ENCODE data around the gene HLCS.

The HLCS gene

DNA sequence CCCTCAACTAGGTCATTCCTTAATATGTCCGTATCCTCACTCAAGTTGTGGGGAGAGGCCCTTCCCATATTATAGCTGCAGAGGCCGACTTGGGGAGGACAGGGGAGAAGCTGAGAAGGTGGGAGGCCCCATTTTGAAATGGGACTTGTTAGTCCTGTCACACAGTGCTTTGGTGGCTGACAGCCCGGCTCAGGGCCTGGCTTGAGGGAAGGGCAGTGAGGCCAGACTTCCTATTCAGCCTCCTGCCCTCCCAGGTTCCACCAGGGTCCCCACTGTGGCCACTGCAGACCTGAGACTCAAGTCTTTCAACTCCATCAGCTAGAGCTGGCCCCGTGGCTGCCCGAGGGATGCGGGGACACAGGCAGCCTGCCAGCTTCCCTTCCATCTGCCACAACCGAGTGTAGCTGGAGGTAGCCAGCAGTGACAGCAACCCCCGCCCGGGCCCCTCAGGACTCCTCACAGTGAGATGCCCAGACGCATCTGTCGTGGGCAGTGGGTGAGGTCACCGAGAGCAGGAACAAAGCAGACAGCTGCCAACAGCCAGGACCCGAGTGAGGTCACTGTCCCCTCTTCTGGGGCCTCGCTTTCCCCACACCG lies 230.6 kb downstream of the HLCS start:
- no peak for DNase-seq

DNA sequence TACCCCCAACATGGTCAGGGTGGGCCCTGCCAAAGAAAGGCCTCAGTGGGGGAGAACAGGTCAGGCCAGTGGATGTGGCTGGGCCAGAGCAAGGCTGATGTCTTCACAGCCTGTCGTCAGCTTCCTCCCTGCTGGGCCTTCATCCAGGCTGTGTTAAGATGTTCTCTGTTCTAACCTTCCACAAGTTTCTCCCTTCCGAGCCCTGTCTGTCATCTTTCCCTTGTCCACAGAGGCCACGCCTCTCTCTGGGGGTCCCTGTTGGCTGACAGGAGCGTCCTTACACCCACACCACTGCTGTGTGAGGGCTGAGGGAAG lies 231.3 kb downstream of the HLCS start:
- no peak for DNase-seq

DNA sequence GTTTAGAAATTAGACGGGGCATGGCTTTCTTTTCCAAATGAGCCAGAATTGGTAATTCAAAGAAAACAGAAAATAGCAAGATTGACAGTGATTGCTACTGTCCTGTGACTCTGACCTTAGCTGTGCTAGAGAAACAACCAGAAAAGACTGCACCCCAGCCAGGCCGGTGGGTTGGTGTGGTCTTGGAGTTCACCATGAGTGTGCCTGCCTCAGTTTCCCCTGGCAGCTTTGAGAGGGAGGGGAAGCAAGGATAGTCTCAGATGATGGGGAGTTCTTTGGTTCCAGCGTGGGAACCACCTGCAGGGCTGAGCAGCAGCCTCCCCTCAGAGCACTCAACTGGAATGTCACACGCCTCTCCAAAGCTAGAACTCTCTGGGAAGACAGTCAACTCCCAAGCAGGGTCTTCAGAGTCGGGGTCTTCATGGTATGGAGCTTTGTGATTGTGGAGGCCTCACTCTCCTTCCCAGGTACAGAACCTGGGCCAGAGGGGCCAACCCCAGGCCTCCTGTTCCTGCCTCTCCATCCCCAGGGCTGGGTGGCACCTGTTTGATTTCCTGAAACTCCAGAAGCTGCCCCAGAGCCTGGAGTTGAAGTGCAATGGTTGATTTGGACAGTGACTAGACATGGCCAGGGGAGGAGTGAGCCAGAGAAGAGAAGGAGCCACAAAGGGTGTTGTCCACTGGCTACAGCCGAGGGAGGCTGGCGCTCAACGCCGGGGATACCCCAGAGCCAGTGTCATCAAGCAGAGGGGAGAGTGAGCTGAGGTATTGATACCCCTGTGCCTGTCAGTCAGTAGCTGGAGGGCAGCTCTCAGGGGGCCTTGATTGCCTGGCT lies 231.9 kb downstream of the HLCS start:
- DNase-seq, result no peak

DNA sequence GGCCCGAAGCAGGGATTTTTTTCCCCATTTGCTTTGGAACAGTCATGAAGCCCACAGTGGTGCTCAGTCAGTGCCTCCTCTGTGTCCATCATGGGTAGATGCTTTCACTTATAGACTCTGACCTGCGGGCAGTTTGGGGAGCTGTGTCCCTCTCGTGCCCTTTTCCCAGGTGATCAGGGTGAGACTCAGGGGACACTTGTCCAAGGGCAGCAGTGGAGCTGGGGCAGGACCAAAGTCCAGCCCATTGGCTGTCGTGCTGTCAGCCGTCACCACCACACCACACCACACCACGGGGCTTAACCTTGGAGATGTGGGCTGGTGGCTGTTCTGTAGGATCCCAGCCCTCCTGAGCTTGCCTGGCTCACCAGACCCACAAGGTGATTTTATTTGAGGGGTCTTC lies 232.6 kb downstream of the HLCS start:
- no peak for DNase-seq

GRCh38 chr21:36732761-36733160 lies 233.7 kb downstream of the HLCS start:
- DNase-seq, result no peak

GRCh38 chr21:36732217-36732616 lies 234.3 kb downstream of the HLCS start:
- DNase-seq, result no peak

DNA sequence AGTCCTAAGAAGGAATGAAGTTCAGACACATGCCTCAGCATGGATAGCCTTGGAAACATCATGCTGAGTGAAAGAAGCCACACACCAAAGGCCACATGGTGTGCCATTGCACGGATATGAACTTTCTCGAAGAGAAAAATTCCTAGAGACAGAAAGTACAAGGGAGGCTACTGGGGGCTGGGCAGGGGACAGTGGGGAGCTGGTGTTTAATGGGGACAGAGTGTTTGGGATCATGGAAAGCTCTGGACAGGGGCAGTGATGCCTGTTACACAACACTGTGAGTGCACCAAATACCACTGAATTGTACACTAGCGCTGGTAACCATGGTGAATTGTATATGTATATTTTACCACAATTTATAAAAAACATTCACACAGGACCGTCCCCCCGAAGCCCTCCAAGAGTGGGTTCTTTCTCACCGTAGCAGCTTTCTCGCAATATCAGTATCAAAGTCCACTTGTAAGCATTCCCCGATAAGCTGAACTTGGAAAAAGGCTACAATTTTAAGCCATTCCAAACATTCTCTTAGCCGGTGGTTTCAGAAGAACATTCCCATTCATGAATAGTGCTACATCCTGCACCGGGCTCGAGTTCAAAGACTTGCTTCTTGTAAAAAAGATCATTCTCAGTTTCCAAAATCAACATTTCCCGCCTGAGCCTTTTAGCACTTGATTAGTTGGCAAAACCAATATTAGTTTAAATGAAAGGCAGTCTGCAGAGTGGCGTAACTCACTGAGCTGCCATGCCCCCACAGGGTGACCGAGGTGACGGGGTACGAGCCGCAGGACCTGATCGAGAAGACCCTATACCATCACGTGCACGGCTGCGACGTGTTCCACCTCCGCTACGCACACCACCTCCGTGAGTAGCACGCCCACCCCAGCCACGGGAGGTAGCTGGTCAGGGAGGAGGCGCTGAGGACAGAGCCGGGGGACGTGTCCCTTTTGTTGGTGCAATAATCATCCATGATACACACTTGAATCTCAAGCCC lies 235.9 kb downstream of the HLCS start:
- DNase-seq, result no peak

- no peak for DNase-seq
Measured at GRCh38 chr21:36729310-36729970, 237.0 kb downstream of the HLCS start.

DNA sequence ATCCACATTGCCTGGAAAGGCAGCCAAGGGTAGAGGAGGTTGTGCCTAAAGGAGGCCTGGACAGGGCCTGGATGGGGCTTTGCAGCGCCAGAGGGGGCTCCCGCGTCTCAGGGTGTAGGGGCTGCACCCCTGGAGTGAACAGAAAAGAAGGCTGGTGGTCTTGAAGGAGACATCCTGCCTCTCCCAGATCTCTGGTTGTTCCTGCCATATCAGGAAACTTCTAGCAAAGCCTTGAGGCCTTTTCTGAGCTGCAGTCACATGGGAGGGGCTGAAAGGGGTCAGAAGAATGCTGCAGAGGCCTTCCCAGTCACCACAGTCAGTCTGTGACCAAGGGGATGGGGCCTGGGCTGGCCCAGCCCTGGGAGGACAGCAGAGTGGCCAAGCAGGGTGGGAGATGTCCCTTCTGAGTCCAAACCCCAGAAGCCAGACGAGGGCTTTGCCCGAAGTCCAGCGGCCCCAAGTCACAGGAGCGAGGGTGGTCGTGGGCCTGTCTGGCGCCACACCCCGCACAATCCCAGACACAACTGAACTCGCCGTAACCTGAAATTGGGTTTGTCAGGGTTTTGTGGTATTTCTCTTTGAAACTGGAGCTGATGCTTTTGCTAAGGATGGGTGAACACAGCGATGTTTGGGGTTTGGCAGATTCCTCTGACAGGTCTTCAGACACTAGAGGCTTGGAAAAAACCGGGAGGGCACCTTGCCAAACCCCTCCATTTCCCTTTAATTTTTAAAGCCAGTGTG lies 237.9 kb downstream of the HLCS start:
- no peak for DNase-seq

DNA sequence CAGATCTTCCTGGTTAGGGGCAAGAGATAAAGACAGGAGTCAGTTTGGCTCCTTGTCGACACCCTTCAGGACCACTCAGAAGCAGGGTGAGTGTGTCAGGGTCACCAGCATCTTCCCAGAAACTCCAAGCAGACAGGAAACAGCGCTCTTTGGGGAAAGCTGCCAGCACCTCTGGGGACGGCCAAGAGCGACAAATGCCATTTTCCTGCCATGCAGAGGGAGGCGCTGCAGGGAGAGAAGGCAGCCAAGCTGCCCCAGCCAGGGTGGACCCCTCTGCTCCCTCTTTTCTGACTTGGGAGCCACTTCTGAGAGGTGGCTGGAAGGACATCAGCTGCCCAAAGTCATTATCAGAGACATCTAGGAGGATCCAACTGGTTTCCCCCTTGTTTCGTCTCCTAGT lies 238.6 kb downstream of the HLCS start:
- DNase-seq, result no peak

GRCh38 chr21:36725793-36726386 lies 240.6 kb downstream of the HLCS start:
- DNase-seq, result no peak

DNA sequence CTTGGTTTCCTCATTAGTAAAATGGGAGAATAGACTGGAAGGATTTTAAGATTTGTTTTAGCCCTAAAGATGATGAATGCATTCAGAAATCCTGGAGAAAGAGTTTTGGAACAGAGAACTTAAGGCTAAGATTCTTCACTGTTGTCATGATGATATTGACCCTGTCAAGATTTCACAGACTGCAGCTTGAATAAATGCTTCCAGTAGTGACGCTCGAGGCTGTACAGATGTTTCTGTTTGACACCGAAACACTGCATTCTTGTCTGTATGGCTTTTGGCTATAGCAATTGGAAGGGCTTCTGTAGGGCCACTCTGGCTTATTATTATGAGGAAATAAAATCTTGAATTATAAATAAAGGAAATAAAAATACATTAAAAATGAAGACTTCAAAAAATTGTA lies 241.8 kb downstream of the HLCS start:
- DNase-seq, result no peak

GRCh38 chr21:36723371-36723881 lies 243.0 kb downstream of the HLCS start:
- no peak for DNase-seq

DNA sequence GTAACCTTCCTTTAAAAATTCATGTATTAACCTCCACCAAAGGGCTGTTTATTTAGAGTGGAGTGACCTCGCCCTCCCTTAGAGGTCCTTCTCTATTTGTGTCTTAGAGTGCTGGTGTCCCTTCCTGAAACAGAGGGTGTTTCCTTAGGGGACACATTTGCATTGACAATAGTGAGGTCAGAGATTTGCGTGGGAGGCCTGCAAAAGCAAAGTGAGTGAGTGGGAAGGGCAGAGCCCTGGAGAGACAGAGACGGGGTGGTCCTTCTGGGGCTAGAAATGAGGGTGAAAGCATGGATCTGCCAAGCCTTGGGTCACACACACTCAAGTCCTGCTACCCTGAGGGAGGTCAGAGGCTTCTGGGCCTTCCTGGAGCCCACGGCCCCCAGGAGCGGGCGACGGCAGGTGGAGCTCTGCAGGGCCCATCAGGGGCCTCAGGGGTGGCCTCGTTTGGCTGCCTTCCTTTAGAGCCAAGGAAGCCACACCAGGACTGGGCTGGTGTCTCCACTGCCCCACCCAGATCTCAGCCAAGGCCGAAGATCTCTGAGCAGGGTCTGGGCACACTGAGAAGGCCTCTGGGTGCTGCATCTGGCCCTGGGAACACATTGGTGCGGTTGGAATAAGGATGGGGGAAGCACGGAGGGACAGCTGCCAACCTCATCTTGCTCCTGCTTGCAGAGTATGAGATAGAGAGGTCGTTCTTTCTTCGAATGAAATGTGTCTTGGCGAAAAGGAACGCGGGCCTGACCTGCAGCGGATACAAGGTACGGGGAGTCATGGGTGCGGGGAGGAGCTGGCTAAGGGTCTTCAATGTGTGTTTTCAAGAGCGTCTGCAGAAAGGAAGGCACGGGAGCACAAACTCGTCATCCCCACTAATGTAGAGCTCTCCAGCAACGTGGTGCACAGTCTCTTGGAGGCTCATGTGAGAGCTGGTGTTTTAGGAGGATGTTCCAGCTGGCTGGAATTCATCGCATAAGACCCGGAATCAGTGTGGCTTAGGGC lies 243.8 kb downstream of the HLCS start:
- DNase-seq, result no peak

- DNase-seq, result no peak
Measured at GRCh38 chr21:36721817-36722216, 244.7 kb downstream of the HLCS start.

- DNase-seq, result no peak
Measured at GRCh38 chr21:36719614-36720013, 246.9 kb downstream of the HLCS start.

- no peak for DNase-seq
Measured at GRCh38 chr21:36718951-36719501, 247.4 kb downstream of the HLCS start.

DNA sequence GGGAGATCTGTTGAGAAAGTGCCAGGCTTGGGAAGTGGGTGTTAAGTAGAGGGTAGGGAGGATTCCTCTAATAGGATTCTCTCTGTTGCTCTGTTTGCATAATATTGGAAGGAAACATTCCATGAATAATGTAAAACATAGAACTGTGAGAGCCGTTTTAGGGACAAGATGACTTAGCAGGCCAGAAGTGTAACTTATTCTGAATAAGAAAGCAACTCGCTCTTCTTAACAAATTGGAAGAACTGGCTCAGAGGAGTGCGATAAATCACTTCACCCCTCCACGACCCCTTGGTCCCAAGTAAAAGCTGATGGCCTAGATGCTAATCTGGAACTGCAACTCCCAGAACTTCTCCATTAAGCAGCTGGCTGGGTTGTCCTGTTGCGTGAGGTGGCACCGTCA lies 248.5 kb downstream of the HLCS start:
- DNase-seq, result no peak

DNA sequence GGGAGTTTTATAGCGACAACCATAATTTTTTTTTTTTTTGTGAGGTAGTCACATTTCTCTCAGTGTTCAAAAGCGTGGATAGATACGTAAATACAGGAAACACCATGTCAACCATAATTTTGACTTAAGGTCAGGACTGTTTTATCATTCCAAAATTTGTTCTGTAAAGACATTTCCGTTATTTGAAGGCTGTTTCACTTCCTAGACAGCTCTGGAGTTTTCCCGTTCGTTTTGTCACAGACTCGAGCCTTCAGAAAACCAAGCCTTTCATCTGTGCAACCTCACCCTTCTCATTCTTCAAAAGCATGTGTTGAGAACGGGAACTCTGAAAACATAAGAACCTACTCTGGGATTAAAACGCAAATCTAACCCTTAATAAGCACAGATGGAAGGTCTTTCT lies 249.6 kb downstream of the HLCS start:
- DNase-seq, result no peak

DNA sequence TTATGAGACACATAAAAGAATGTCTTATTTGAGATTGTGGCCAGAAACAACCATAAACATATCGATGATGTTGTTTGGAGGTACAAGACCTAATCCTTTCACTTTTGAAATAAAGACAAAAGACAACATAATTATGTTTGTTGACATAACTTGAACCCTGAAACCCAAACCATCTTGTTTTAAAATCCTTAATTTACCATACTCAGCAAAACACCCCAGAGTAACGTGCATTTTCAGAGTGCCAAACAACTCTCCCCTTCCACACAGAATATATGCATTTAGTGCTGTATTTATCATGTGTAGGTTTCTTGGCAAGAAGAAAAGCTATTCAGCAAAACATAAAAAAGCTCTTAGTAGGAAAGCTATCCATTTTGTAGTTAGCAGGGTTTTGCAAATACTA lies 250.1 kb downstream of the HLCS start:
- no peak for DNase-seq
